H1 (cell line): ENCODE data around the gene SHISA6. TPM values are rescaled to one million over a fixed set of nuclear protein-coding genes. Genes with fewer than 3 reads are reported as not detected.
A peak's percentile ranks its signal among the peaks of the same experiment; 100 is the strongest.

Experiments used
- CTCF ChIA-PET: fragments of 300-600 bp; sonication (Branson Sonifier 250); formaldehyde crosslinking; loops from one replicate; lab custom pipeline; 2021; ENCODE audit not compliant: partially characterized antibody; lab: Charles Lee
- POLR2A ChIA-PET: fragments of 300-600 bp; sonication (Branson Sonifier 250); formaldehyde crosslinking; loops from one replicate; lab custom pipeline; 2021; ENCODE audit warnings: inconsistent platforms; ENCODE audit not compliant: partially characterized antibody; lab: Charles Lee
- DNase-seq, 2 experiments: peaks; one replicate each; pipeline versions ENCODE4 v3.0.0 to v3.0.0-alpha.2; 2010 to 2022; ENCODE audit warnings: low spot score in 2 of 2, low read depth in 1 of 2, mixed read lengths in 1 of 2
- FAIRE-seq: peaks from 2 replicates; lab custom pipeline; 2011; peaks lifted over from hg19 to GRCh38; lab: Jason Lieb, UNC
- H2AFZ ChIP-seq: 2 replicates; pipeline ENCODE4 v1.8.1; 2012; ENCODE audit warnings: low read length, inconsistent platforms
- H2AK5ac ChIP-seq: 2 replicates; pipeline ENCODE4 v1.6.1; 2013; ENCODE audit warnings: low read depth, low read length
- H2BK120ac ChIP-seq: replicated peaks from 2 replicates; pipeline ENCODE3; 2013; ENCODE audit warnings: low read depth, low read length, inconsistent platforms
- H2BK12ac ChIP-seq: 2 replicates; pipeline ENCODE4 v1.6.1; 2013; ENCODE audit warnings: low read depth, low read length
- H2BK15ac ChIP-seq: 2 replicates; pipeline ENCODE4 v1.6.1; 2013; ENCODE audit warnings: low read length
- H2BK20ac ChIP-seq: 2 replicates; pipeline ENCODE4 v1.6.1; 2013; ENCODE audit warnings: low read length
- H2BK5ac ChIP-seq: 2 replicates; pipeline ENCODE4 v1.6.1; 2013; ENCODE audit warnings: low read depth, low read length
- H3K14ac ChIP-seq: 2 replicates; pipeline ENCODE4 v1.6.1; 2013; ENCODE audit warnings: inconsistent platforms; ENCODE audit not compliant: insufficient read length
- H3K18ac ChIP-seq: 2 replicates; pipeline ENCODE4 v1.6.1; 2013; ENCODE audit warnings: low read length; ENCODE audit errors: extremely low read depth
- H3K23ac ChIP-seq: 2 replicates; pipeline ENCODE4 v1.6.1; 2013; ENCODE audit warnings: inconsistent platforms; ENCODE audit not compliant: insufficient read length
- H3K23me2 ChIP-seq: 2 replicates; pipeline ENCODE4 v1.6.1; 2013; ENCODE audit warnings: low read depth, low read length
- H3K27ac ChIP-seq: 2 replicates; pipeline ENCODE4 v1.6.1; 2011; ENCODE audit warnings: low read depth, low read length, inconsistent platforms
- H3K27me3 ChIP-seq, 4 experiments: replicated peaks in 1 of 4; 1 replicate in 1 of 4; 2 replicates in 3 of 4; pipeline versions ENCODE4 v1.6.1 to v1.8.1; 2011 to 2013; ENCODE audit warnings: low read length in 3 of 4, mild to moderate bottlenecking in 3 of 4, inconsistent platforms in 2 of 4, mixed read lengths in 2 of 4, moderate library complexity in 1 of 4; ENCODE audit not compliant: control insufficient read depth in 3 of 4, insufficient read depth in 3 of 4; ENCODE audit errors: extremely low read depth in 1 of 4
- H3K36me3 ChIP-seq, 4 experiments: 2 replicates each; pipeline versions ENCODE4 v1.6.1 to v1.8.1; 2011 to 2013; ENCODE audit warnings: mild to moderate bottlenecking in 4 of 4, low read length in 3 of 4, moderate library complexity in 2 of 4, control low read depth in 1 of 4, inconsistent platforms in 1 of 4; ENCODE audit not compliant: insufficient read depth in 4 of 4, control insufficient read depth in 2 of 4
- H3K4ac ChIP-seq: replicated peaks from 2 replicates; pipeline ENCODE3; 2013; ENCODE audit warnings: low read length, low read depth, mixed read lengths, inconsistent platforms; ENCODE audit not compliant: insufficient read length
- H3K4me1 ChIP-seq, 4 experiments: replicated peaks in 1 of 4; 1 replicate in 1 of 4; 2 replicates in 3 of 4; pipeline versions ENCODE4 v1.6.1 to v1.8.1; 2011 to 2013; ENCODE audit warnings: low read length in 3 of 4, inconsistent platforms in 2 of 4, mixed read lengths in 1 of 4; ENCODE audit not compliant: insufficient read depth in 4 of 4, control insufficient read depth in 3 of 4
- H3K4me2 ChIP-seq, 2 experiments: 2 replicates each; pipeline versions ENCODE4 v1.6.1 to v1.8.1; 2011 to 2013; ENCODE audit warnings: low read depth in 2 of 2, low read length in 2 of 2, control low read depth in 1 of 2, inconsistent platforms in 1 of 2, mild to moderate bottlenecking in 1 of 2; ENCODE audit not compliant: insufficient read depth in 1 of 2
- H3K4me3 ChIP-seq, 4 experiments: fragments of 200-600, 300-600 bp in 1 of 4; sonication (generic), shearing (Covaris generic), sonication (Bioruptor Twin) in 1 of 4; 2 replicates each; pipeline versions ENCODE4 v1.5.1 to v1.8.1; 2011 to 2016; ENCODE audit warnings: low read length in 4 of 4, low read depth in 3 of 4, control low read depth in 2 of 4, inconsistent platforms in 2 of 4, mild to moderate bottlenecking in 2 of 4, mixed read lengths in 1 of 4, moderate library complexity in 1 of 4; ENCODE audit not compliant: insufficient read depth in 2 of 4; ENCODE audit errors: extremely low read depth in 1 of 4
- H3K56ac ChIP-seq: replicated peaks from 2 replicates; pipeline ENCODE3; 2013; ENCODE audit warnings: low read depth, mild to moderate bottlenecking, mixed read lengths, low read length, inconsistent platforms; ENCODE audit not compliant: insufficient read length
- H3K79me1 ChIP-seq: 2 replicates; pipeline ENCODE4 v1.6.1; 2013; ENCODE audit warnings: low read depth, low read length, control low read depth
- H3K79me2 ChIP-seq, 2 experiments: 2 replicates each; pipeline versions ENCODE4 v1.6.1 to v1.8.1; 2012 to 2013; ENCODE audit warnings: low read length in 2 of 2, mild to moderate bottlenecking in 2 of 2, inconsistent platforms in 1 of 2; ENCODE audit not compliant: insufficient read depth in 2 of 2, control insufficient read depth in 1 of 2
- H3K9ac ChIP-seq, 4 experiments: replicated peaks in 1 of 4; 1 replicate in 1 of 4; 2 replicates in 3 of 4; pipeline versions ENCODE4 v1.6.1 to v1.8.1; 2011 to 2013; ENCODE audit warnings: low read depth in 3 of 4, low read length in 3 of 4, control low read depth in 2 of 4, mild to moderate bottlenecking in 2 of 4, moderate library complexity in 2 of 4, inconsistent platforms in 1 of 4; ENCODE audit errors: extremely low read depth in 1 of 4
- H3K9me3 ChIP-seq, 2 experiments: 2 replicates each; pipeline versions ENCODE4 v1.6.1 to v1.8.1; 2012 to 2013; ENCODE audit warnings: mild to moderate bottlenecking in 2 of 2, moderate library complexity in 2 of 2, control low read depth in 1 of 2, inconsistent platforms in 1 of 2, low read depth in 1 of 2, low read length in 1 of 2, mixed read lengths in 1 of 2; ENCODE audit not compliant: insufficient read depth in 2 of 2
- H4K20me1 ChIP-seq, 2 experiments: replicated peaks in 1 of 2; 2 replicates each; pipeline versions ENCODE3 to v1.8.1; 2011 to 2013; ENCODE audit warnings: inconsistent platforms in 2 of 2, low read length in 2 of 2, mild to moderate bottlenecking in 1 of 2; ENCODE audit not compliant: insufficient read depth in 2 of 2, control insufficient read depth in 1 of 2
- H4K5ac ChIP-seq: 2 replicates; pipeline ENCODE4 v1.6.1; 2013; ENCODE audit warnings: low read length, low read depth, mixed read lengths, inconsistent platforms; ENCODE audit not compliant: insufficient read length
- H4K8ac ChIP-seq: 2 replicates; pipeline ENCODE4 v1.8.0; 2013; ENCODE audit warnings: mild to moderate bottlenecking, moderate library complexity, low read length, inconsistent platforms; ENCODE audit not compliant: insufficient read depth; ENCODE audit errors: extremely low read depth
- H4K91ac ChIP-seq: replicated peaks from 2 replicates; pipeline ENCODE3; 2013; ENCODE audit warnings: low read length, mixed read lengths, inconsistent platforms; ENCODE audit not compliant: insufficient read length
- KDM4A ChIP-seq: IDR thresholded peaks from one replicate; pipeline ENCODE4 v1.7.1; 2012; ENCODE audit warnings: low read depth, mild to moderate bottlenecking, moderate library complexity, low read length, inconsistent platforms; ENCODE audit not compliant: severe bottlenecking
- POLR2AphosphoS5 ChIP-seq: IDR thresholded peaks from 2 replicates; pipeline ENCODE4 v1.6.1; 2011; ENCODE audit warnings: low read depth, low read length
- POU5F1 ChIP-seq: IDR thresholded peaks from 2 replicates; pipeline ENCODE4 v1.6.1; 2011; ENCODE audit warnings: low read depth, mild to moderate bottlenecking, low read length, moderate library complexity
- WGBS, 2 experiments: shearing (Covaris generic) in 1 of 2; methylation state at CpG; one replicate each; pipeline versions ENCODE4 v1.1.6 to v1.1.7; 2013 to 2015; ENCODE audit warnings: low lambda C conversion rate in 2 of 2, mixed read lengths in 2 of 2, inconsistent platforms in 1 of 2, low coverage in 1 of 2, missing lambda C conversion rate in 1 of 2; ENCODE audit not compliant: insufficient replicate concordance in 2 of 2, insufficient coverage in 1 of 2, insufficient read length in 1 of 2; ENCODE audit errors: extremely low coverage in 1 of 2, missing lambda C conversion rate in 1 of 2; 5-methylcytosine and 5-hydroxymethylcytosine counted together
- polyA plus RNA-seq, 7 experiments: library from polyadenylated mRNA; depleted of rRNA in 3 of 7; stranded (reverse) in 5 of 7; unstranded in 2 of 7; fragments of >200 nt in 5 of 7; fragments of 200-250 nt in 2 of 7; gene quantifications; 1 replicate in 5 of 7; 2 replicates in 1 of 7; 4 replicates in 1 of 7; pipeline versions ENCODE4 v1.2.1 to v1.2.3, GENCODE V29; 2011 to 2013; ENCODE audit warnings: missing spikeins in 2 of 7, mixed read lengths in 2 of 7
- total RNA-seq: library from RNA; stranded (reverse); fragmentation: NEBNext Ultra II Directional; extraction: Animal tissue kit (Norgen Biotek cat#: 25700); gene quantifications from 2 replicates; pipeline ENCODE4 v1.2.1, GENCODE V29; 2021

The SHISA6 gene
- total and polyA plus RNA-seq, 2 of the 8 experiments (the other 6 are each of a cell fraction or from before 2014, with no cell fraction given): 2.9 to 4.8 TPM

DNA sequence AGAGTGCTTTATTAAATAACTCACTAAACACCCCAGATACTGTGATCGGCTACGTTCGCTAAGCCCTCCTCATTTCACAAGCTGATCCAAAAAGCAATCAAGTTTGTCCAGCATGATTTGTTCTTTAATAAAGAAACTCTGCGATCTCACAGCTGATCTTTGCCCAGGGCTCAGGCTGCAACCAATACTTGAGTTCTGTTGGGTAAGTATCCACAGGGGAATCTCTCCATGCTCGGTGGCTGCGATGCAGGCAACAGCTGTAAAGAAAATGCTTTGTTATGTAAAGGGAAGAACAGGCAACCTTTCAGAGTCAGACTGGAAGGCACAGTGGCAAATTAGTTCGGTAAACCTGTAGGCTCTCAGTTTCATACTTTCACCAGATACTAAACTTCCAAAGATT, 67.5 kb downstream of the SHISA6 start:
- POLR2A ChIA-PET: no interaction called here
- FAIRE-seq: peak; percentile 70

More for the DNA sequence above, 67.5 kb downstream of the SHISA6 start:
- Histone ChIP-seq H3K4me3 (no peak overlapping the region), H3K79me2 (no peaks in the 10 kb centered on the region), H3K36me3 (no peaks in the 10 kb centered on the region), H2BK5ac (no peak overlapping the region), H3K56ac (no peak overlapping the region), H2BK20ac (no peak overlapping the region), H3K79me1 (no peaks in the 10 kb centered on the region), H3K27ac (no peak overlapping the region), H2BK120ac (no peak overlapping the region), H3K18ac (no peak overlapping the region), H3K4ac (no peak overlapping the region), H3K4me1 (peaks cover 2 to 8% (median 4%) of the 10 kb centered on the region in 4 experiments; a peak in 4 of 7 replicates), H3K9ac (no peak overlapping the region; a peak in 1 of 7 replicates), H3K27me3 (no peaks in the 10 kb centered on the region), H3K9me3 (no peaks in the 10 kb centered on the region), H4K20me1 (no peaks in the 10 kb centered on the region)
- WGBS, 2 experiments: 71% methylated on average over 7 of the region's 7 CpGs; no CpG with 5 or more reads in 1 of the 2 experiments
- TF ChIP-seq POU5F1 (0 out of 2 replicates have a peak, but pooled peaks have one; percentile 37), KDM4A (no peak), POLR2AphosphoS5 (no peak)
- TF ChIP-seq, all 59 proteins: peak for 1
- H2BK12ac ChIP-seq: no peak overlapping the region
- CTCF ChIA-PET: interaction anchor here (0.7 to 1.9 kb wide), 4 partner anchors 11 to 434 kb away, joined by 3 to 13 read pairs (median 4); no protein-coding TSS in a partner anchor
- no peak overlapping the region for H3K14ac ChIP-seq
- H2AFZ ChIP-seq: no peak overlapping the region
- no peak overlapping the region for H4K91ac ChIP-seq
- H4K8ac ChIP-seq: no peak overlapping the region
- no peaks in the 10 kb centered on the region for H3K23me2 ChIP-seq
- no peak overlapping the region for H2BK15ac ChIP-seq
- no peak for DNase-seq
- H4K5ac ChIP-seq: no peak overlapping the region
- H2AK5ac ChIP-seq: no peak overlapping the region
- H3K23ac ChIP-seq: no peak overlapping the region
- peak overlapping the region; percentile 10 to 52; a peak in 2 of 4 replicates for H3K4me2 ChIP-seq
